ENCODE results near the gene VPS45. TPM values are rescaled to one million over a fixed set of nuclear protein-coding genes. Genes with fewer than 3 reads are reported as not detected.

Gene VPS45
- 10 to 100 TPM in 3 of 6 donors, 1 to 10 TPM in 3; 7.4 to 18.7 (median 10.0) TPM for total RNA-seq
- 10 to 100 TPM; 14.9 to 23.7 TPM for polyA plus RNA-seq

- no peaks in the 10 kb centered on the region for H3K27me3 ChIP-seq
- H3K36me3 ChIP-seq = no peaks in the 10 kb centered on the region
- TF ChIP-seq CTCF (IDR thresholded peaks at IDR 0.05) = no peak
- H3K27ac ChIP-seq = peak within 1 kb of the TSS; percentile 66 to 96 (median 81)
- ATAC-seq (peak; percentile 97 to 99 (median 98)), FAIRE-seq (no peak), DNase-seq (peak; percentile 85 to 94 (median 88))
- 0% methylated on average over 46 of the region's 46 CpGs for WGBS, 2 donors
- H3K4me1 ChIP-seq = peaks cover 0 to 8% (median 7%) of the 10 kb centered on the region in 3 donors
- H3K4me3 ChIP-seq = peak within 1 kb of the TSS; percentile 37 to 72 (median 66)
- intact Hi-C loops (cut with DNase I) = no loop called here
- H3K9me3 ChIP-seq = no peaks in the 10 kb centered on the region
These were observed at the start of gene VPS45 for GRCh38 chr1:150067184-150068108. VPS45 (plus strand) TSS chr1:150067776; CDS start chr1:150067858, 82 bp downstream.

GRCh38 chr1:150018165-150018564, 49.4 kb upstream of the VPS45 start:
- Histone ChIP-seq H3K9me3 (no peaks in the 10 kb centered on the region), H3K27ac (peak overlapping the region in 1 of 4 donors; percentile 54), H3K27me3 (no peaks in the 10 kb centered on the region), H3K36me3 (no peaks in the 10 kb centered on the region), H3K4me1 (peaks cover 7 to 22% (median 14%) of the 10 kb centered on the region in 3 donors), H3K4me3 (no peak overlapping the region)
- no peak for TF ChIP-seq CTCF (IDR thresholded peaks at IDR 0.05)
- ATAC-seq = no peak
- DNase-seq = no peak
- WGBS, 2 donors = 85 to 88% methylated on average over 4 of the region's 4 CpGs
- intact Hi-C loops (cut with DNase I) = no loop called here
- FAIRE-seq = no peak

GRCh38 chr1:150020711-150021110, 46.9 kb upstream of the VPS45 start:
- 59 to 66% methylated on average over 2 of the region's 2 CpGs for WGBS, 2 donors
- FAIRE-seq = no peak
- Histone ChIP-seq H3K36me3 (no peaks in the 10 kb centered on the region), H3K9me3 (no peaks in the 10 kb centered on the region), H3K4me1 (peaks cover 7 to 22% (median 14%) of the 10 kb centered on the region in 3 donors), H3K27ac (peak overlapping the region; percentile 8 to 87 (median 68)), H3K27me3 (no peaks in the 10 kb centered on the region), H3K4me3 (no peak overlapping the region)
- DNase-seq = no peak
- no peak for TF ChIP-seq CTCF (IDR thresholded peaks at IDR 0.05)
- no peak for ATAC-seq
- intact Hi-C loops (cut with DNase I) = no loop called here

GRCh38 chr1:150021191-150021694, 46.3 kb upstream of the VPS45 start:
- peak; percentile 87 to 94 (median 92) for ATAC-seq
- H3K27me3 ChIP-seq = no peaks in the 10 kb centered on the region
- peaks cover 7 to 22% (median 14%) of the 10 kb centered on the region in 3 donors for H3K4me1 ChIP-seq
- no peak for FAIRE-seq
- H3K36me3 ChIP-seq = no peaks in the 10 kb centered on the region
- no peak for TF ChIP-seq CTCF (IDR thresholded peaks at IDR 0.05)
- no peaks in the 10 kb centered on the region for H3K9me3 ChIP-seq
- intact Hi-C loops (cut with DNase I) = no loop called here
- H3K27ac ChIP-seq = peak overlapping the region; percentile 8 to 87 (median 68)
- no peak overlapping the region for H3K4me3 ChIP-seq
- 10 to 15% methylated on average over 5 of the region's 5 CpGs for WGBS, 2 donors
- peak in 4 of 6 donors; percentile 64 to 82 (median 67) for DNase-seq

All from pancreas (tissue), 10 donors.